ENCODE measurements around the gene DDX39A.

DNA sequence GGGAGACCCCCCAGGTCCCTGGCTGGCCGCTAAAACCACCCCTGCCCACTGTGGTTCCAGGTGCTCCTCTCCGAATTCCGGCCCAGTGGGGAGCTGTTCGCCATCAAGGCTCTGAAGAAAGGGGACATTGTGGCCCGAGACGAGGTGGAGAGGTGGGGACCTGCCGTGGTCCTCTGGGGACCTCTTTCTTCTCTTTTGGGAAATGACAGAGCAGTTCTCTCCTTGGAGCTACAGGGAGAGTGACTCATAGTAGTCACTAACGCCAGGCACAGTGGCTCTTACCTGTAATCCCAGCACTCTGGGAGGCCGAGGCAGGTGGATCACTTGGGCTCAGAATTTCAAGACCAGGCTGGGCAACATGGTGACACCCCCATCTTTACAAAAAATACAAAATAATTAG lies 48.7 kb upstream of the DDX39A start:
- TF ChIP-seq, protein P1, sequence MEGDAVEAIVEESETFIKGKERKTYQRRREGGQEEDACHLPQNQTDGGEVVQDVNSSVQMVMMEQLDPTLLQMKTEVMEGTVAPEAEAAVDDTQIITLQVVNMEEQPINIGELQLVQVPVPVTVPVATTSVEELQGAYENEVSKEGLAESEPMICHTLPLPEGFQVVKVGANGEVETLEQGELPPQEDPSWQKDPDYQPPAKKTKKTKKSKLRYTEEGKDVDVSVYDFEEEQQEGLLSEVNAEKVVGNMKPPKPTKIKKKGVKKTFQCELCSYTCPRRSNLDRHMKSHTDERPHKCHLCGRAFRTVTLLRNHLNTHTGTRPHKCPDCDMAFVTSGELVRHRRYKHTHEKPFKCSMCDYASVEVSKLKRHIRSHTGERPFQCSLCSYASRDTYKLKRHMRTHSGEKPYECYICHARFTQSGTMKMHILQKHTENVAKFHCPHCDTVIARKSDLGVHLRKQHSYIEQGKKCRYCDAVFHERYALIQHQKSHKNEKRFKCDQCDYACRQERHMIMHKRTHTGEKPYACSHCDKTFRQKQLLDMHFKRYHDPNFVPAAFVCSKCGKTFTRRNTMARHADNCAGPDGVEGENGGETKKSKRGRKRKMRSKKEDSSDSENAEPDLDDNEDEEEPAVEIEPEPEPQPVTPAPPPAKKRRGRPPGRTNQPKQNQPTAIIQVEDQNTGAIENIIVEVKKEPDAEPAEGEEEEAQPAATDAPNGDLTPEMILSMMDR (conservative IDR thresholded peaks at IDR 0.05 in 1 of 2, IDR thresholded peaks at IDR 0.05 in 1 of 2; ENCODE audit: low read depth in 1 of 2, low read length in 2 of 2), result no peak
- no peak for TF ChIP-seq EZH2 (IDR thresholded peaks at IDR 0.05; ENCODE audit: low read length, missing control alignments)
